ENCODE data around the gene ARHGEF37. TPM values are rescaled to one million over a fixed set of nuclear protein-coding genes. Genes with fewer than 3 reads are reported as not detected.
"Not testable (repeated sequence)": the region's sequence is repeated elsewhere in the genome, so short reads cannot be mapped to it uniquely, and the experiment has no call there.

ARHGEF37 gene
- total and polyA plus RNA-seq, 4 donors: 0.71 to 6.1 (median 2.7) TPM

DNA sequence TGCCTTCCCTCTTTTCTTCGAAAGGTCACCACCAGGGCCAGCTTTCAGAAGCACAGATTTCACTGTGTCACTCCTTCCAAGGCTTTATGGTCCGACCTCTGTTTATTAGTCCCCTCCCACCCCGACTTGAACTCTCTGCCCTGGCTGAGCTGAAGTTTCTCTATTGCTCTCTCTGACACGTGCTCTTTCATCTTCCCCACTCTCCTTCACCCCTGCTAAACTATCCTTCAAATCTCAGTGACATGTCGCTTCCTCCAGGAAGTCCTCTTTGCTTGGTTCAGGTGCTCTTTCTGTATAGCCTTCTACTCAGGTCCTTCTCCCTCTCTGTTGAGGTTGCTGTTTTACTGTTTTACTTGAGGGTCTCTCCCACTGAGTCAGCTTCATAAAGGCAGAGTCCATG lies 64.4 kb downstream of the ARHGEF37 start:
- no peak for DNase-seq (ENCODE audit: low spot score)
- Histone ChIP-seq H3K27me3 (ENCODE audit: control insufficient read depth in 4 of 4, insufficient read depth in 4 of 4, low read length in 3 of 4) (no peaks in the 10 kb centered on the region), H3K9me3 (ENCODE audit: control insufficient read depth in 4 of 4, low read length in 3 of 4) (no peaks in the 10 kb centered on the region), H3K9ac (ENCODE audit: low read depth in 1 of 2, low read length in 2 of 2) (no peak overlapping the region), H3K27ac (ENCODE audit: low read depth in 1 of 2, low read length in 2 of 2) (no peak overlapping the region), H3K36me3 (ENCODE audit: control insufficient read depth in 4 of 4, insufficient read depth in 3 of 4, low read depth in 1 of 4, low read length in 3 of 4) (no peaks in the 10 kb centered on the region), H3K4me1 (ENCODE audit: control insufficient read depth in 4 of 4, insufficient read depth in 4 of 4, low read length in 3 of 4) (peaks cover 1 to 18% (median 7%) of the 10 kb centered on the region in 4 donors), H3K4me3 (ENCODE audit: low read depth in 1 of 3, low read length in 3 of 3) (no peak overlapping the region)
- TF ChIP-seq, protein P1, sequence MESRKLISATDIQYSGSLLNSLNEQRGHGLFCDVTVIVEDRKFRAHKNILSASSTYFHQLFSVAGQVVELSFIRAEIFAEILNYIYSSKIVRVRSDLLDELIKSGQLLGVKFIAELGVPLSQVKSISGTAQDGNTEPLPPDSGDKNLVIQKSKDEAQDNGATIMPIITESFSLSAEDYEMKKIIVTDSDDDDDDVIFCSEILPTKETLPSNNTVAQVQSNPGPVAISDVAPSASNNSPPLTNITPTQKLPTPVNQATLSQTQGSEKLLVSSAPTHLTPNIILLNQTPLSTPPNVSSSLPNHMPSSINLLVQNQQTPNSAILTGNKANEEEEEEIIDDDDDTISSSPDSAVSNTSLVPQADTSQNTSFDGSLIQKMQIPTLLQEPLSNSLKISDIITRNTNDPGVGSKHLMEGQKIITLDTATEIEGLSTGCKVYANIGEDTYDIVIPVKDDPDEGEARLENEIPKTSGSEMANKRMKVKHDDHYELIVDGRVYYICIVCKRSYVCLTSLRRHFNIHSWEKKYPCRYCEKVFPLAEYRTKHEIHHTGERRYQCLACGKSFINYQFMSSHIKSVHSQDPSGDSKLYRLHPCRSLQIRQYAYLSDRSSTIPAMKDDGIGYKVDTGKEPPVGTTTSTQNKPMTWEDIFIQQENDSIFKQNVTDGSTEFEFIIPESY (IDR thresholded peaks at IDR 0.05): no peak
- no peak for TF ChIP-seq NR2F2 (IDR thresholded peaks at IDR 0.05)
- TF ChIP-seq TAF1 (conservative IDR thresholded peaks at IDR 0.05): no peak
- 73% methylated on average over 5 of the region's 5 CpGs for WGBS

DNA sequence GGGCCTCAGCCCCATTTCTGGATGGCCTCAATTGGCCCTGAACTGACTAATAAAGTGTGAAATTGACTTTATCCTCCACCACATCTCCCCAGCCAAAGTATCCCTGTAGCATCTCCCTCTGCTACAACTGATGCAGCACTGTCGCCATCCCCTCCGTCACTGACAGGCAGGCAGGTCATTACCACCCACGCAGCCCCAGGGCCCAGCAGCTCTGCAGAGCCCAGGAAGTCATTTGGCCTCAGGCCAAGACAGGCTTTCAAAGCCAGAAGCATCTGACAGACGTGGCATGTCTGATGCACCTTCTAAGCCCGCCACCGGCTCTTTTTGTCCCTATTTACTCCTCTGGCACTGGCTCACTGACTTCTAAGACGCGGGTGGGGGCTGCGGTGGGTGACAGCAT lies 65.3 kb downstream of the ARHGEF37 start:
- H3K4me1 ChIP-seq (ENCODE audit: control insufficient read depth in 4 of 4, insufficient read depth in 4 of 4, low read length in 3 of 4): peaks cover 0 to 14% (median 3%) of the 10 kb centered on the region in 4 donors
- TF ChIP-seq, protein P1 (IDR thresholded peaks at IDR 0.05): no peak
- TF ChIP-seq HNF4G (IDR thresholded peaks at IDR 0.05) (no peak), JUND (IDR thresholded peaks at IDR 0.05) (no peak), MAX (IDR thresholded peaks at IDR 0.05) (no peak), TAF1 (conservative IDR thresholded peaks at IDR 0.05) (no peak)
- 84% methylated on average over 9 of the region's 9 CpGs for whole genome bisulfite sequencing
- H3K27me3 ChIP-seq (ENCODE audit: control insufficient read depth in 4 of 4, insufficient read depth in 4 of 4, low read length in 3 of 4): no peaks in the 10 kb centered on the region
- no peak for DNase-seq (ENCODE audit: low spot score)
- H3K36me3 ChIP-seq (ENCODE audit: control insufficient read depth in 4 of 4, insufficient read depth in 3 of 4, low read depth in 1 of 4, low read length in 3 of 4): no peaks in the 10 kb centered on the region
- no peak overlapping the region for H3K27ac ChIP-seq (ENCODE audit: low read depth in 1 of 2, low read length in 2 of 2)
- no peak overlapping the region for H3K4me3 ChIP-seq (ENCODE audit: low read depth in 1 of 3, low read length in 3 of 3)
- H3K9me3 ChIP-seq (ENCODE audit: control insufficient read depth in 4 of 4, low read length in 3 of 4): no peaks in the 10 kb centered on the region
- H3K9ac ChIP-seq (ENCODE audit: low read depth in 1 of 2, low read length in 2 of 2): no peak overlapping the region

GRCh38 chr5:149647334-149647733 lies 66.0 kb downstream of the ARHGEF37 start:
- no peaks in the 10 kb centered on the region for H3K27me3 ChIP-seq (ENCODE audit: control insufficient read depth in 4 of 4, insufficient read depth in 4 of 4, low read length in 3 of 4)
- H3K9ac ChIP-seq (ENCODE audit: low read depth in 1 of 2, low read length in 2 of 2): no peak overlapping the region
- 92% methylated on average over 3 of the region's 3 CpGs for WGBS
- H3K4me1 ChIP-seq (ENCODE audit: control insufficient read depth in 4 of 4, insufficient read depth in 4 of 4, low read length in 3 of 4): peaks cover 0 to 11% (median 3%) of the 10 kb centered on the region in 4 donors
- no peak for DNase-seq (ENCODE audit: low spot score)
- TF ChIP-seq FOXA2 (IDR thresholded peaks at IDR 0.05) (no peak), YY1 (IDR thresholded peaks at IDR 0.05) (no peak), HNF4A (conservative IDR thresholded peaks at IDR 0.05) (no peak), JUND (IDR thresholded peaks at IDR 0.05) (no peak)
- TF ChIP-seq, protein P1 (IDR thresholded peaks at IDR 0.05): no peak
- no peak overlapping the region for H3K27ac ChIP-seq (ENCODE audit: low read depth in 1 of 2, low read length in 2 of 2)
- H3K4me3 ChIP-seq (ENCODE audit: low read depth in 1 of 3, low read length in 3 of 3): no peak overlapping the region
- no peaks in the 10 kb centered on the region for H3K36me3 ChIP-seq (ENCODE audit: control insufficient read depth in 4 of 4, insufficient read depth in 3 of 4, low read depth in 1 of 4, low read length in 3 of 4)
- H3K9me3 ChIP-seq (ENCODE audit: control insufficient read depth in 4 of 4, low read length in 3 of 4): no peaks in the 10 kb centered on the region

- H3K9me3 ChIP-seq (ENCODE audit: control insufficient read depth in 4 of 4, low read length in 3 of 4); H3K9ac ChIP-seq (ENCODE audit: low read depth in 1 of 2, low read length in 2 of 2); H3K36me3 ChIP-seq (ENCODE audit: control insufficient read depth in 4 of 4, insufficient read depth in 3 of 4, low read depth in 1 of 4, low read length in 3 of 4); H3K4me3 ChIP-seq (ENCODE audit: low read depth in 1 of 3, low read length in 3 of 3); H3K27me3 ChIP-seq (ENCODE audit: control insufficient read depth in 4 of 4, insufficient read depth in 4 of 4, low read length in 3 of 4); H3K27ac ChIP-seq (ENCODE audit: low read depth in 1 of 2, low read length in 2 of 2); H3K4me1 ChIP-seq (ENCODE audit: control insufficient read depth in 4 of 4, insufficient read depth in 4 of 4, low read length in 3 of 4); DNase-seq (ENCODE audit: low spot score): not testable (repeated sequence)
- WGBS: 93% methylated on average over 6 of the region's 6 CpGs
Observed at GRCh38 chr5:149648464-149649393, 67.4 kb downstream of the ARHGEF37 start.

DNA sequence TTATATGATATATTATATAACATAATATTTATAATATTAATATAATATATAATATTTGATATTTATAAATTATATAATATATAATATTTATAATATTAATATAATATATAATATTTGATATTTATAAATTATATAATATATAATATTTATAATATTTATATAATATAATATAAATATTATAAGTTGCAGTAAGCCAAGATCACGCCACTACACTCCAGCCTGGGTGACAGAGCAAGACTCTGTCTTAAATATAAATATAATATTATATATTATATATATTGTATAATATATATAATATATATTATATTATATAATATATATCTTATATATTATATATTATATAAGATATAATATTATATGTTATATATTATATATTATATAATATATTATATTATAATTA lies 68.4 kb downstream of the ARHGEF37 start:
- H3K4me1 ChIP-seq (ENCODE audit: control insufficient read depth in 4 of 4, insufficient read depth in 4 of 4, low read length in 3 of 4); H3K27me3 ChIP-seq (ENCODE audit: control insufficient read depth in 4 of 4, insufficient read depth in 4 of 4, low read length in 3 of 4); H3K36me3 ChIP-seq (ENCODE audit: control insufficient read depth in 4 of 4, insufficient read depth in 3 of 4, low read depth in 1 of 4, low read length in 3 of 4); DNase-seq (ENCODE audit: low spot score); H3K4me3 ChIP-seq (ENCODE audit: low read depth in 1 of 3, low read length in 3 of 3); H3K9ac ChIP-seq (ENCODE audit: low read depth in 1 of 2, low read length in 2 of 2); H3K27ac ChIP-seq (ENCODE audit: low read depth in 1 of 2, low read length in 2 of 2); H3K9me3 ChIP-seq (ENCODE audit: control insufficient read depth in 4 of 4, low read length in 3 of 4): not testable (repeated sequence)
- no CpG with 5 or more reads among the region's 1 CpG for WGBS

All from liver (tissue), 9 donors.